HCT116 (cell line): ENCODE measurements around the gene GTF2F1. TPM values are rescaled to one million over a fixed set of nuclear protein-coding genes. Genes with fewer than 3 reads are reported as not detected.
A peak's percentile ranks its signal among the peaks of the same experiment; 100 is the strongest.

Source experiments
- ATAC-seq: fragments of 200-7000 bp; cut with Tn5 transposase; 2 replicates; pipeline ENCODE4 v1.9.1; 2020; ENCODE audit warnings: mild to moderate bottlenecking, moderate library complexity
- BruUV-seq: library from RNA; stranded (reverse); fragments of 400-500 nt; replicated peaks from 2 replicates; lab custom pipeline; 2021; lab: Mats Ljungman, UMichigan
- CTCF ChIA-PET: fragments of 300-600 bp; sonication (Branson Sonifier 250); formaldehyde crosslinking; loops from one replicate; lab custom pipeline; 2021; ENCODE audit warnings: antibody characterized with exemption; lab: Charles Lee
- POLR2A ChIA-PET: fragments of 300-600, 350-600 bp; sonication (Branson Sonifier 250); formaldehyde crosslinking; loops from one replicate; lab custom pipeline; 2021; ENCODE audit warnings: antibody characterized with exemption; lab: Charles Lee
- RAD21 ChIA-PET, 2 experiments: fragments of 300-600 bp; sonication (Branson Sonifier 250); formaldehyde crosslinking; loops; one replicate each; lab custom pipeline; 2023; ENCODE audit warnings: low total read pairs in 2 of 2; ENCODE audit not compliant: uncharacterized antibody in 2 of 2, unreplicated experiment in 2 of 2, low non-redundant PET in 1 of 2; lab: Charles Lee
- DNase-seq: peaks from one replicate; pipeline ENCODE4 v3.0.0-alpha.2; 2010; ENCODE audit warnings: low read depth, low spot score
- H2AFZ ChIP-seq: fragments of 200-600 bp; shearing (Covaris generic), sonication (generic); 2 replicates; pipeline ENCODE4 v1.6.1; 2017; ENCODE audit warnings: low read depth, mixed run types, mixed read lengths, antibody characterized with exemption, low read length; ENCODE audit not compliant: poor library complexity, severe bottlenecking
- H3K27ac ChIP-seq: 2 replicates; pipeline ENCODE4 v1.5.1; 2012; ENCODE audit warnings: low read depth, low read length
- H3K27me3 ChIP-seq: fragments of 200-600 bp; sonication (generic); 2 replicates; pipeline ENCODE4 v1.6.1; 2016; ENCODE audit warnings: mixed run types, low read length, mixed read lengths; ENCODE audit not compliant: insufficient read depth
- H3K36me3 ChIP-seq, 2 experiments: fragments of 200-500 bp in 1 of 2; fragments of 200-600 bp in 1 of 2; sonication (Bioruptor generic) in 1 of 2; sonication (generic) in 1 of 2; 2 replicates each; pipeline versions ENCODE4 v1.5.1 to v1.6.1; 2014 to 2016; ENCODE audit warnings: low read length in 2 of 2, inconsistent platforms in 1 of 2, mixed read lengths in 1 of 2, mixed run types in 1 of 2; ENCODE audit not compliant: insufficient read depth in 2 of 2, control insufficient read depth in 1 of 2
- H3K4me1 ChIP-seq, 2 experiments: fragments of 200-600 bp in 1 of 2; sonication (generic) in 1 of 2; 2 replicates each; pipeline versions ENCODE4 v1.5.1 to v1.6.1; 2012 to 2017; ENCODE audit warnings: low read length in 2 of 2, inconsistent platforms in 1 of 2, mild to moderate bottlenecking in 1 of 2, mixed read lengths in 1 of 2, mixed run types in 1 of 2, moderate library complexity in 1 of 2; ENCODE audit not compliant: insufficient read depth in 2 of 2, control insufficient read depth in 1 of 2
- H3K4me2 ChIP-seq: fragments of 200-600 bp; sonication (generic); 2 replicates; pipeline ENCODE4 v1.6.1; 2017; ENCODE audit warnings: mixed run types, low read length, mixed read lengths
- H3K4me3 ChIP-seq, 2 experiments: fragments of 200-600 bp in 1 of 2; sonication (generic) in 1 of 2; replicated peaks in 1 of 2; 2 replicates each; pipeline ENCODE4 v1.5.1; 2011 to 2016; ENCODE audit warnings: low read length in 2 of 2, control low read depth in 1 of 2, low read depth in 1 of 2, mild to moderate bottlenecking in 1 of 2, mixed read lengths in 1 of 2, mixed run types in 1 of 2
- H3K79me2 ChIP-seq: fragments of 200-600 bp; sonication (generic); 2 replicates; pipeline ENCODE4 v1.6.1; 2017; ENCODE audit warnings: mild to moderate bottlenecking, mixed run types, low read length, moderate library complexity, mixed read lengths; ENCODE audit not compliant: insufficient read depth
- H3K9ac ChIP-seq: fragments of 200-600 bp; sonication (generic); 2 replicates; pipeline ENCODE4 v1.6.1; 2016; ENCODE audit warnings: low read length, mixed read lengths
- H3K9me2 ChIP-seq: fragments of 200-600 bp; sonication (generic), shearing (Covaris generic); 2 replicates; pipeline ENCODE4 v1.6.1; 2017; ENCODE audit warnings: mixed run types, mild to moderate bottlenecking, moderate library complexity; ENCODE audit not compliant: insufficient read depth
- H3K9me3 ChIP-seq, 2 experiments: fragments of 200-500 bp in 1 of 2; fragments of 200-600 bp in 1 of 2; sonication (Bioruptor generic) in 1 of 2; sonication (generic) in 1 of 2; 2 replicates each; pipeline ENCODE4 v1.6.1; 2014 to 2017; ENCODE audit warnings: low read length in 2 of 2, mixed read lengths in 2 of 2, inconsistent platforms in 1 of 2, low read depth in 1 of 2, mild to moderate bottlenecking in 1 of 2, mixed run types in 1 of 2, moderate library complexity in 1 of 2; ENCODE audit not compliant: control insufficient read depth in 1 of 2, insufficient read depth in 1 of 2
- H4K20me1 ChIP-seq: fragments of 200-600 bp; sonication (generic), shearing (Covaris generic); 2 replicates; pipeline ENCODE4 v1.6.1; 2017; ENCODE audit warnings: mixed run types, mild to moderate bottlenecking, moderate library complexity; ENCODE audit not compliant: insufficient read depth
- EGR1 ChIP-seq: IDR thresholded peaks from 2 replicates; pipeline ENCODE4 v1.6.1; 2012; ENCODE audit warnings: low read depth
- EZH2 ChIP-seq: fragments of 200-600 bp; sonication (generic); IDR thresholded peaks from 2 replicates; pipeline ENCODE4 v1.6.1; 2017; ENCODE audit warnings: antibody characterized with exemption, mixed run types
- SIN3A ChIP-seq: IDR thresholded peaks from 2 replicates; pipeline ENCODE4 v1.6.1; 2012; ENCODE audit warnings: low read depth
- YY1 ChIP-seq: IDR thresholded peaks from 2 replicates; pipeline ENCODE4 v1.6.1; 2011; ENCODE audit warnings: low read length, low read depth, moderate library complexity, mild to moderate bottlenecking; ENCODE audit not compliant: insufficient replicate concordance; ENCODE audit errors: extremely low read depth
- intact Hi-C: fragments of 100-400 bp; cut with micrococcal nuclease; formaldehyde crosslinking; loops from 2 replicates; pipeline ENCODE4 v1.10.0; 2022
- total RNA-seq: library from RNA; stranded (reverse); gene quantifications from one replicate; pipeline ENCODE4 v1.2.1, GENCODE V29; 2021; ENCODE audit not compliant: unreplicated experiment
- TF ChIP-seq, protein P1 (sequence below): IDR thresholded peaks from 2 replicates; pipeline ENCODE4 v1.6.1; 2012; ENCODE audit warnings: low read depth
- TF ChIP-seq, protein P2 (sequence below), 3 experiments: fragments of 200-600 bp in 1 of 3; sonication (generic) in 1 of 3; IDR thresholded peaks in 2 of 3; conservative IDR thresholded peaks in 1 of 3; 2 replicates each; pipeline ENCODE4 v1.5.1; 2012 to 2017; ENCODE audit warnings: low read depth in 2 of 3, low read length in 2 of 3, antibody characterized with exemption in 1 of 3, borderline replicate concordance in 1 of 3, control low read depth in 1 of 3, mild to moderate bottlenecking in 1 of 3, mixed read lengths in 1 of 3, mixed run types in 1 of 3, moderate library complexity in 1 of 3; ENCODE audit not compliant: insufficient read depth in 1 of 3

GTF2F1 gene
- total RNA-seq, 1 experiment from 2014 or later, result 82.0 TPM

DNA sequence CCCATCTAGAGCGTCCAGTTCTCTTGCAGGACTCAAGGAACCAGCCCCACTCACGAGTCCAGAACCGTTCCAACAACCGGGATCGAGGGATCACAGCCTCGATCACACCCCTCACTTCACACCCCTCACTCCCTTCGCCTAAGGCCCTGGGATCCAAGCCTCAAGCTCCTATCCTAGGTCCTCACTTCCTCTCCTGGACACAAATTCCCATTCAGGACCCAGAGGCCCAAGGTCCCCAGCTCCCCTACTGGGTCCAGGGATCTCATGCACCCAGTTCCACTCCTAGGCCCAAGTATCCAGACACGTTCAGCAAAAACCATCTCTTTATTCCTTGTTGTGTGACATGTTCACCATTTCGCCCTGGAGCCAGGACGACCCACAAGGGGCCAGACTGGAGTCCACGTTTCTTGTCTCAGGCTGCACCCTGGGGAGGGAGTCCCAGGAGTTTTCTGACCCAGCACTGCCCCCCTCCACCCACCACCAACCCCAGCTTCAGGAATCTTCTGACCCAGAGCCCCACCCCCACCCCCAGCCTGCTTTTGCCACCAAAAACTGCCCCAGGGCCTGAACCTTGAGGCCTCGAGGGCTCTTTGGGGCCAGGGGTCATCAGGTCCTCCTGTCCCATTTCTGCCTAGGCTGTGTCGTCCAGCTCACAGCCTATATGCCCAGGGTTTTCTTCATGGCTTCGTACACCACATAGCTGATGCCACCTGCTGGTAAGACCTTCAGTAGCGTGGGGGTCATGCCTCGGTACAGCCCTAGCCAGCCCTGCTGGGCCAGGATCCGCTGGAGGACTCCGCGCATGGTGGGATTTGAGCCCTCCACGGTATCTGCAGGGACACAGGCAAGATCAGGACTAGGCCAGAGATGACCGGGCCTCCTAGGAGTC lies 33.0 kb upstream of the GTF2F1 start:
- Histone ChIP-seq H4K20me1 (peaks cover 30% of the 10 kb centered on the region; the same call in 1 of the 2 replicates), H3K4me3 (peak overlapping the region; percentile 17 to 27)
- TF ChIP-seq SIN3A (no peak), EZH2 (no peak), EGR1 (no peak), YY1 (no peak)
- TF ChIP-seq, protein P1, sequence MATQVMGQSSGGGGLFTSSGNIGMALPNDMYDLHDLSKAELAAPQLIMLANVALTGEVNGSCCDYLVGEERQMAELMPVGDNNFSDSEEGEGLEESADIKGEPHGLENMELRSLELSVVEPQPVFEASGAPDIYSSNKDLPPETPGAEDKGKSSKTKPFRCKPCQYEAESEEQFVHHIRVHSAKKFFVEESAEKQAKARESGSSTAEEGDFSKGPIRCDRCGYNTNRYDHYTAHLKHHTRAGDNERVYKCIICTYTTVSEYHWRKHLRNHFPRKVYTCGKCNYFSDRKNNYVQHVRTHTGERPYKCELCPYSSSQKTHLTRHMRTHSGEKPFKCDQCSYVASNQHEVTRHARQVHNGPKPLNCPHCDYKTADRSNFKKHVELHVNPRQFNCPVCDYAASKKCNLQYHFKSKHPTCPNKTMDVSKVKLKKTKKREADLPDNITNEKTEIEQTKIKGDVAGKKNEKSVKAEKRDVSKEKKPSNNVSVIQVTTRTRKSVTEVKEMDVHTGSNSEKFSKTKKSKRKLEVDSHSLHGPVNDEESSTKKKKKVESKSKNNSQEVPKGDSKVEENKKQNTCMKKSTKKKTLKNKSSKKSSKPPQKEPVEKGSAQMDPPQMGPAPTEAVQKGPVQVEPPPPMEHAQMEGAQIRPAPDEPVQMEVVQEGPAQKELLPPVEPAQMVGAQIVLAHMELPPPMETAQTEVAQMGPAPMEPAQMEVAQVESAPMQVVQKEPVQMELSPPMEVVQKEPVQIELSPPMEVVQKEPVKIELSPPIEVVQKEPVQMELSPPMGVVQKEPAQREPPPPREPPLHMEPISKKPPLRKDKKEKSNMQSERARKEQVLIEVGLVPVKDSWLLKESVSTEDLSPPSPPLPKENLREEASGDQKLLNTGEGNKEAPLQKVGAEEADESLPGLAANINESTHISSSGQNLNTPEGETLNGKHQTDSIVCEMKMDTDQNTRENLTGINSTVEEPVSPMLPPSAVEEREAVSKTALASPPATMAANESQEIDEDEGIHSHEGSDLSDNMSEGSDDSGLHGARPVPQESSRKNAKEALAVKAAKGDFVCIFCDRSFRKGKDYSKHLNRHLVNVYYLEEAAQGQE, result no peak
- TF ChIP-seq, protein P2, sequence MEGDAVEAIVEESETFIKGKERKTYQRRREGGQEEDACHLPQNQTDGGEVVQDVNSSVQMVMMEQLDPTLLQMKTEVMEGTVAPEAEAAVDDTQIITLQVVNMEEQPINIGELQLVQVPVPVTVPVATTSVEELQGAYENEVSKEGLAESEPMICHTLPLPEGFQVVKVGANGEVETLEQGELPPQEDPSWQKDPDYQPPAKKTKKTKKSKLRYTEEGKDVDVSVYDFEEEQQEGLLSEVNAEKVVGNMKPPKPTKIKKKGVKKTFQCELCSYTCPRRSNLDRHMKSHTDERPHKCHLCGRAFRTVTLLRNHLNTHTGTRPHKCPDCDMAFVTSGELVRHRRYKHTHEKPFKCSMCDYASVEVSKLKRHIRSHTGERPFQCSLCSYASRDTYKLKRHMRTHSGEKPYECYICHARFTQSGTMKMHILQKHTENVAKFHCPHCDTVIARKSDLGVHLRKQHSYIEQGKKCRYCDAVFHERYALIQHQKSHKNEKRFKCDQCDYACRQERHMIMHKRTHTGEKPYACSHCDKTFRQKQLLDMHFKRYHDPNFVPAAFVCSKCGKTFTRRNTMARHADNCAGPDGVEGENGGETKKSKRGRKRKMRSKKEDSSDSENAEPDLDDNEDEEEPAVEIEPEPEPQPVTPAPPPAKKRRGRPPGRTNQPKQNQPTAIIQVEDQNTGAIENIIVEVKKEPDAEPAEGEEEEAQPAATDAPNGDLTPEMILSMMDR (IDR thresholded peaks at IDR 0.05 in 2 of 3, conservative IDR thresholded peaks at IDR 0.05 in 1 of 3; ENCODE audit: borderline replicate concordance in 1 of 3, insufficient read depth in 1 of 3, low read depth in 2 of 3, low read length in 2 of 3), result peak in 2 of 3 experiments; percentile 55 to 63; a peak in 4 of 6 replicates
- TF ChIP-seq, all 23 proteins: peak for 1
- H3K79me2 ChIP-seq, result peaks cover 32% of the 10 kb centered on the region
- H3K9me2 ChIP-seq, result no peaks in the 10 kb centered on the region
- DNase-seq, result peak; percentile 24
- H3K36me3 ChIP-seq, result peaks cover 11 to 18% of the 10 kb centered on the region in 2 experiments; a peak in 3 of 4 replicates
- no peak overlapping the region for H2AFZ ChIP-seq
- ChIA-PET CTCF (interaction anchor here (1.1 to 1.4 kb wide), 5 partner anchors 8 to 300 kb away, joined by 3 to 4 read pairs (median 3); partner anchors contain the start of gene ALKBH7), POLR2A (interaction anchor here (0.7 to 1.6 kb wide), 3 partner anchors 53 to 635 kb away, joined by 4 to 8 read pairs (median 7); partner anchors contain the start of gene ALKBH7), RAD21 (interaction anchor here (0.6 kb wide), 2 partner anchors 33 to 162 kb away, joined by 3 to 6 read pairs; no protein-coding TSS in a partner anchor)
- TSS peak; percentile 92 for BruUV-seq
- H3K9me3 ChIP-seq, result no peaks in the 10 kb centered on the region
- ATAC-seq, result no peak
- intact Hi-C loops, result no loop called here
- no peaks in the 10 kb centered on the region for H3K27me3 ChIP-seq
- H3K27ac ChIP-seq, result peak overlapping the region; percentile 80
- H3K4me2 ChIP-seq, result peak overlapping the region; percentile 57
- peak overlapping the region; percentile 9; the same call in 1 of the 2 replicates for H3K9ac ChIP-seq
- H3K4me1 ChIP-seq, result peaks cover 8 to 30% of the 10 kb centered on the region in 2 experiments; a peak in 3 of 4 replicates
